ENCODE data around the gene LSAMP. TPM values are rescaled to one million over a fixed set of nuclear protein-coding genes. Genes with fewer than 3 reads are reported as not detected.

LSAMP gene
- total and polyA plus RNA-seq, 2 of the 8 experiments (the other 6 are each of a cell fraction or from before 2014, with no cell fraction given) = 1.8 to 5.7 TPM

- Histone ChIP-seq H3K4me1 (replicated peaks in 1 of 4; ENCODE audit: control insufficient read depth in 3 of 4, insufficient read depth in 4 of 4, low read length in 3 of 4) (no peaks in the 10 kb centered on the region; a peak in 1 of 7 replicates), H3K27ac (ENCODE audit: low read depth, low read length) (no peak overlapping the region), H3K36me3 (ENCODE audit: control insufficient read depth in 2 of 4, insufficient read depth in 4 of 4, low read length in 3 of 4) (no peaks in the 10 kb centered on the region), H3K79me1 (ENCODE audit: low read depth, low read length) (no peaks in the 10 kb centered on the region), H2BK5ac (ENCODE audit: low read depth, low read length) (no peak overlapping the region), H3K9ac (replicated peaks in 1 of 4; ENCODE audit: extremely low read depth in 1 of 4, low read depth in 3 of 4, low read length in 3 of 4) (no peak overlapping the region), H3K4me2 (ENCODE audit: insufficient read depth in 1 of 2, low read depth in 2 of 2, low read length in 2 of 2) (no peak overlapping the region), H3K23me2 (ENCODE audit: low read depth, low read length) (no peaks in the 10 kb centered on the region), H3K4me3 (ENCODE audit: extremely low read depth in 1 of 4, insufficient read depth in 2 of 4, low read depth in 3 of 4, low read length in 4 of 4) (no peak overlapping the region), H2BK120ac (replicated peaks; ENCODE audit: low read depth, low read length) (no peak overlapping the region), H2BK15ac (ENCODE audit: low read length) (no peak overlapping the region), H3K4ac (replicated peaks; ENCODE audit: insufficient read length, low read depth, low read length) (no peak overlapping the region), H4K20me1 (replicated peaks in 1 of 2; ENCODE audit: control insufficient read depth in 1 of 2, insufficient read depth in 2 of 2, low read length in 2 of 2) (no peaks in the 10 kb centered on the region), H3K18ac (ENCODE audit: extremely low read depth, low read length) (no peak overlapping the region), H2BK20ac (ENCODE audit: low read length) (no peak overlapping the region), H4K8ac (ENCODE audit: extremely low read depth, insufficient read depth, low read length) (no peak overlapping the region), H4K5ac (ENCODE audit: insufficient read length, low read depth, low read length) (no peak overlapping the region), H3K27me3 (replicated peaks in 1 of 4; ENCODE audit: control insufficient read depth in 3 of 4, extremely low read depth in 1 of 4, insufficient read depth in 3 of 4, low read length in 3 of 4) (no peaks in the 10 kb centered on the region), H3K23ac (ENCODE audit: insufficient read length) (no peak overlapping the region), H4K91ac (replicated peaks; ENCODE audit: insufficient read length, low read length) (no peak overlapping the region), H2BK12ac (ENCODE audit: low read depth, low read length) (no peak overlapping the region), H3K79me2 (ENCODE audit: control insufficient read depth in 1 of 2, insufficient read depth in 2 of 2, low read length in 2 of 2) (no peaks in the 10 kb centered on the region), H3K14ac (ENCODE audit: insufficient read length) (no peak overlapping the region), H3K9me3 (ENCODE audit: insufficient read depth in 2 of 2, low read depth in 1 of 2, low read length in 1 of 2) (no peaks in the 10 kb centered on the region), H3K56ac (replicated peaks; ENCODE audit: insufficient read length, low read depth, low read length) (no peak overlapping the region), H2AK5ac (ENCODE audit: low read depth, low read length) (no peak overlapping the region), H2AFZ (ENCODE audit: low read length) (no peak overlapping the region)
- FAIRE-seq = no peak
- no peak for TF ChIP-seq CHD2 (IDR thresholded peaks at IDR 0.05; ENCODE audit: low read length)
- WGBS, 2 experiments (ENCODE audit: extremely low coverage in 1 of 2, insufficient coverage in 1 of 2, insufficient read length in 1 of 2, insufficient replicate concordance in 2 of 2, low coverage in 1 of 2, low lambda C conversion rate in 2 of 2, missing lambda C conversion rate in 1 of 2) = 38% methylated on average over 2 of the region's 2 CpGs; no CpG with 5 or more reads in 1 of the 2 experiments
- ChIA-PET CTCF (ENCODE audit: partially characterized antibody) (no interaction called here), POLR2A (ENCODE audit: partially characterized antibody) (no interaction called here)
- DNase-seq (ENCODE audit: low read depth in 1 of 2, low spot score in 2 of 2) = no peak
Observed at GRCh38 chr3:116238846-116239565, 206.3 kb downstream of the LSAMP start.

Data from H1 (cell line).